Measurements from ENCODE around the gene ELL3. TPM values are rescaled to one million over a fixed set of nuclear protein-coding genes. Genes with fewer than 3 reads are reported as not detected.

The ELL3 gene
- total RNA-seq, 1 donor from 2014 or later, result 1.5 TPM

DNA sequence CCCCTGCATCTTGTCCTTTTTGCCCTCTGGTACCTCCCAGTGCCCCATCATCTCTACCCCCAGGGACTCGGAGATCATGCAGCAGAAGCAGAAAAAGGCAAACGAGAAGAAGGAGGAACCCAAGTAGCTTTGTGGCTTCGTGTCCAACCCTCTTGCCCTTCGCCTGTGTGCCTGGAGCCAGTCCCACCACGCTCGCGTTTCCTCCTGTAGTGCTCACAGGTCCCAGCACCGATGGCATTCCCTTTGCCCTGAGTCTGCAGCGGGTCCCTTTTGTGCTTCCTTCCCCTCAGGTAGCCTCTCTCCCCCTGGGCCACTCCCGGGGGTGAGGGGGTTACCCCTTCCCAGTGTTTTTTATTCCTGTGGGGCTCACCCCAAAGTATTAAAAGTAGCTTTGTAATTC, 16.9 kb upstream of the ELL3 start:
- DNase-seq (ENCODE audit: missing footprints) (no peak), ATAC-seq (no peak)
- intact Hi-C loops (cut with DNase I), result loop anchor here (5.0 kb wide), 1 partner anchor 399 kb away; no protein-coding TSS in a partner anchor

GRCh38 chr15:43792761-43793476, 16.2 kb upstream of the ELL3 start:
- no peak for DNase-seq (ENCODE audit: missing footprints)
- peak; percentile 7 for ATAC-seq
- intact Hi-C loops (cut with DNase I), result loop anchor here (5.0 kb wide), 1 partner anchor 399 kb away; no protein-coding TSS in a partner anchor

DNA sequence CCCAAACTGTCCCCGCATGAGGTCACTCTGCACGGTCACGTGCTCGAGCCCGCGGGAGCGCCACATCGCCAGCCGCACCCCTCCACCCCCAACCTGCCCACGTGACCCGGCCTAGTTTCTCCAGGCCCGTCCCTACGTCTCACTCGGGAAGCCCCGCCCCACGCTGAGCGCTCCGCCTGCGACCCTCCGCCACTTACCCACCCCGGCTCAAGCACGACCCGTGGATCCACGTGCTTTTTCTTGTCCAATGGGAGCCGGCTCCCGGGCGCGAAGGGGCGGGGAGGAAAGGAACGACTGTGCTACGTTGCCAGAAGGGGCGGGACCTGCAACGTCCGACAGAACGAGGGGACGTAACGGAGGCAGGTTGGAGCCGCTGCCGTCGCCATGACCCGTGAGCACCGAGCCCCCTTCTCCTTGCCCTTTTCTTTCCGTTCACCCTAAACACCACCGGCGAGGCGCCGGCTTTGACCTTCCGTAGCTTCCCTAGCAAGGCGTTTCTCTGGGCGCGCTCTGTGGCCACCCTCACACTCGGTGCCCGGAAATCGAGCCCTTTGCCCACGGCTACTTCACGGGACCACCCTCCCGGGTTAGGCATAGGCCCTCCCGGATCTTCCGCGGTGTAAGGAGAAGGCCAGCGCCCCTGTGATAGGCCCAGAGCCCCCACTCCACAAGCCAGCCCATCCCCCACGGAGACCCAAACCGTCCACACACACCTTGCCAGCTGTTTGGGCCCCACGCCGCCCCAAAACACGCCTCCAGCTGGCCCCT, 15.4 kb upstream of the ELL3 start, which contains the start of gene SERF2:
SERF2 (plus strand) TSS at position 328 of the 768 bp plus-strand sequence; CDS start at position 385, 57 bp downstream.
- peak; percentile 100 for DNase-seq (ENCODE audit: missing footprints)
- intact Hi-C loops (cut with DNase I), result loop anchor here (5.0 kb wide), 1 partner anchor 400 kb away; no protein-coding TSS in a partner anchor
- ATAC-seq, result peak; percentile 97

- DNase-seq (ENCODE audit: missing footprints) (no peak), ATAC-seq (no peak)
- intact Hi-C loops (cut with DNase I), result no loop called here
Measured at GRCh38 chr15:43789409-43789808, 12.6 kb upstream of the ELL3 start.

GRCh38 chr15:43779016-43779415, 2.2 kb upstream of the ELL3 start:
- no peak for ATAC-seq
- intact Hi-C loops (cut with DNase I), result loop anchor here (10.0 kb wide), 1 partner anchor 46 kb away; the partner anchor contains the start of genes MFAP1 and WDR76
- no peak for DNase-seq (ENCODE audit: missing footprints)

GRCh38 chr15:43777267-43777914, 625 bp upstream of the ELL3 start:
- intact Hi-C loops (cut with DNase I), result loop anchor here (10.0 kb wide), 1 partner anchor 47 kb away; the partner anchor contains the start of genes MFAP1 and WDR76
- DNase-seq (ENCODE audit: missing footprints), result peak; percentile 85
- peak; percentile 85 for ATAC-seq

- ATAC-seq (no peak), DNase-seq (ENCODE audit: missing footprints) (no peak)
- intact Hi-C loops (cut with DNase I), result loop anchor here (10.0 kb wide), 1 partner anchor 49 kb away; the partner anchor contains the start of genes MFAP1 and WDR76
Measured at GRCh38 chr15:43776101-43776717, 557 bp downstream of the ELL3 start.

DNA sequence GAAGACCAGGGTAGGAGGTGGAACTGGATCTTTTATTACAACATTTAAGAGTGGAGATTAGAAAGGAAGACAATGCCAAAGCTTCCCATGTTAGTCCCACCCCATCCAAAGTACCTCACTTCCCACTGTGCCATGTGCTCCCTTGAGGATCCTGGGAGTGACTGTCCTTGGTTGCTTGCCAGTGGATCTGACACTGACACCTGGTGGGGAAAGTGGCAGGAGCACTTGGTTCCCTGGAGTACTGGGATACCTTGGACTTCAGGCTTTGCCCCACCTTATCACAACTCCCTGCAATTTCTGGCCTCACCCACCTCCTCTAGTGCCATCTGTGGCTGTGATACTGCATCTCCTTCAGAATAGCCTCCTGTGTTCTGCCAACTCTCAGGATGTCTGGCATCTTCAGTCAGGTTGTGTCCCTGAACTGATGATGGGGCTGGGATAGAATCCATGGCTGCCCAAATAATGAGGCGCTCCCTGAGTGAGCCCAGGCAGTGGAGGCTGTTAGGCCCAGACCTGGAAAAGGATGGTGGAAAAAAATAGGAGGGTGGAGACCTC, 1.3 kb downstream of the ELL3 start:
- intact Hi-C loops (cut with DNase I), result loop anchor here (10.0 kb wide), 1 partner anchor 49 kb away; the partner anchor contains the start of genes MFAP1 and WDR76
- DNase-seq (ENCODE audit: missing footprints), result no peak
- no peak for ATAC-seq

GRCh38 chr15:43774062-43774461, 2.7 kb downstream of the ELL3 start:
- intact Hi-C loops (cut with DNase I), result loop anchor here (10.0 kb wide), 1 partner anchor 51 kb away; the partner anchor contains the start of genes MFAP1 and WDR76
- ATAC-seq (no peak), DNase-seq (ENCODE audit: missing footprints) (no peak)

DNA sequence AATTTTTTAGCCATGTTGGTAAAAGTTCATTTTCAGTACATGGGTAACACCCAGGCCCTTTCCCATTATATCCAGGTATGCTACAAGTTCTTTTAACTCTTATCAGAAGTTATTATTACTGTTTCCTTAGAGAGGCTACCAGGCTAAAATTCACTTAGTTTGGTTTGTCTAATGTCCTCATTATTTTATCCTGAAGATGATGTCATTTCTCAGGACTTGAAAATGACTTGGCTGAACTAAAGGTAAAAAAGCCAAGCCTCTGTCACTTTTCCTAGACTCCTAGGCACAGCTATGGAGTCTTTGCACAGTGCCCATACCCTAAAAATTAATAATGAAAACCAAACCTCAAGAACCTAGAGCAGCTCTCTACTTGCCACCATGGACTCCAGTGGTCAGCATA, 4.1 kb downstream of the ELL3 start:
- intact Hi-C loops (cut with DNase I), result loop anchor here (10.0 kb wide), 1 partner anchor 52 kb away; the partner anchor contains the start of genes MFAP1 and WDR76
- ATAC-seq, result no peak

DNA sequence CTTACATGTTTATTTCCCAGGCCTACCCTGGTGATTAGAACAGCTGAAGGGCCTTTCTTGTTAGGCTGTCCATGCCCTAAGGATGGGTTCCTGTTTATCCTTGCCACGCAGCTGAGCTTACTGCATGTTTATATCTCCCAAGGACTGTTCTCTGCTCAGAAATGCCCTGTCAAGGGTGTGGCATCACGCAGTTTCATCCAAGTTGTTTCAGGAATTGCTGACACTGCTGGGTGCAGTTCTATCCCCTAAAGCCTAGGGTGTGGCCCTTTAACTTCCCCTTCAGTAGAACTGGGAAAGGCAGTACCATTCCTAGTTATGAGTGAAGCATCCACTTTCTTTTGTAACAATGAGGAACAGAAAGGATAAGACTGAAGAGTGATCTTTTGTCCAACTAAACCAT, 5.0 kb downstream of the ELL3 start:
- intact Hi-C loops (cut with DNase I), result loop anchor here (10.0 kb wide), 1 partner anchor 53 kb away; the partner anchor contains the start of genes MFAP1 and WDR76
- ATAC-seq (peak; percentile 49), DNase-seq (ENCODE audit: missing footprints) (no peak)

More for the DNA sequence above, 4.1 kb downstream of the ELL3 start:
- no peak for DNase-seq (ENCODE audit: missing footprints)

DNA sequence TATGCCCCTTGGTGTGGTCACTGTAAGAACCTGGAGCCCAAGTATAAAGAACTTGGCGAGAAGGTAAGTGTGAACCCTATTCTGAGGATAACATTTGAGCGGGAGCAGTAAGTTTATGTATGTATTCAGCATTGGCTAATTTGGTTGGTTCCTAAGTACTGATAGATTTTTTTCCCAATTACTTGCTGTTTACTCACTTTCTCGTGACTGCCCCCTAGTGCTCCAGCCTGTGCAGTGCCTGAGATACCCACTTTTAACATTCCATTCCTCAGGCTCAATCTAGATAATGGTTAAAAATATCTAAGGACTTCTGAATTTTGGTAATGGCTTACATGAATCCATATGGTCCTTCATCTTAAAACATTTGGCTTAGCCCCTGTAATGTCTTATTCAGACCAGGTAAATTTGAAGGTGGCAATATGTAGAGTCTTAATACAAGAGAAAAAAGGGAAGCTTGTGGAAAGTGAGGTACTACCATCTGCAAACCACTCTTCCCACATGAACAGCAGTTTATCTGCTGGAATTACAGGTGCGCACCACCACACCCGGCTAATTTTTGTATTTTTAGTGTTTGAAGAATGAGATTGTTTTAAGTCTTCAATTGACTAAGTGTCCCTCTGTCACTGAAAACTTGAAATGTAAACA, 7.1 kb downstream of the ELL3 start:
- intact Hi-C loops (cut with DNase I), result loop anchor here (10.0 kb wide), 1 partner anchor 55 kb away; the partner anchor contains the start of genes MFAP1 and WDR76
- peak; percentile 69 for DNase-seq (ENCODE audit: missing footprints)
- no peak for ATAC-seq

DNA sequence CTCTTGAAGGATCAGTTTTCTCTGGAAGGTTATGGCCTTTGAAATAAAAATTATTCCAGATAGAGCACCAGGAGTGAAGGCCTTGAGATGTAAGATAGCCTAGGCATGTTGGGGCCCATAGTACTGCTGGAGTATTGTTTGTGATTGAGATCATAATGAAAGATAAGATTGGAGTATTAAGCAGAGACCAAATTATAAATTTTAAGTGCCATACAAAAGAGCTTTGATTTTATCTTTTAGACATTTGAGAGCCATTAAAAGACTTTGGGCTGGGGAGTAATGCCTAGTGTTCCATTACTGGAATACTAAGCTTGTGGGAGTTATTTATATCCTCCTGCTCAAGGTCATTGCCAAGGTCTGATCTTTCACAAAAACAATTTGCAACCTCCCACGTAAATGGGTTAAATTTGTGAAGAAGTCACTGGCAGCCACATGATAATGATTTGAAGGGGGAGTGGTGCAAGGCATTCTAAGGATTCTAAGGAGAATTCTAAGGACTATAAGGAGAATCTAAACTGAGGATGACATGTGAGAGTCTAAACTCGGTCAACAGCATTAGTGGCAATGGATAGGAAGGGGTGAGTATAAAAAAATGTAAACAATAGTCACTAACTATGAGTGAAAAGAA, 12.8 kb downstream of the ELL3 start:
- DNase-seq (ENCODE audit: missing footprints), result no peak
- ATAC-seq, result no peak
- intact Hi-C loops (cut with DNase I), result no loop called here

GRCh38 chr15:43762824-43763223, 13.9 kb downstream of the ELL3 start:
- ATAC-seq, result no peak
- DNase-seq (ENCODE audit: missing footprints), result no peak
- intact Hi-C loops (cut with DNase I), result no loop called here

- ATAC-seq, result no peak
- intact Hi-C loops (cut with DNase I), result loop anchor here (10.0 kb wide), 1 partner anchor 63 kb away; no protein-coding TSS in a partner anchor
- DNase-seq (ENCODE audit: missing footprints), result no peak
Measured at GRCh38 chr15:43751885-43752284, 24.9 kb downstream of the ELL3 start.

DNA sequence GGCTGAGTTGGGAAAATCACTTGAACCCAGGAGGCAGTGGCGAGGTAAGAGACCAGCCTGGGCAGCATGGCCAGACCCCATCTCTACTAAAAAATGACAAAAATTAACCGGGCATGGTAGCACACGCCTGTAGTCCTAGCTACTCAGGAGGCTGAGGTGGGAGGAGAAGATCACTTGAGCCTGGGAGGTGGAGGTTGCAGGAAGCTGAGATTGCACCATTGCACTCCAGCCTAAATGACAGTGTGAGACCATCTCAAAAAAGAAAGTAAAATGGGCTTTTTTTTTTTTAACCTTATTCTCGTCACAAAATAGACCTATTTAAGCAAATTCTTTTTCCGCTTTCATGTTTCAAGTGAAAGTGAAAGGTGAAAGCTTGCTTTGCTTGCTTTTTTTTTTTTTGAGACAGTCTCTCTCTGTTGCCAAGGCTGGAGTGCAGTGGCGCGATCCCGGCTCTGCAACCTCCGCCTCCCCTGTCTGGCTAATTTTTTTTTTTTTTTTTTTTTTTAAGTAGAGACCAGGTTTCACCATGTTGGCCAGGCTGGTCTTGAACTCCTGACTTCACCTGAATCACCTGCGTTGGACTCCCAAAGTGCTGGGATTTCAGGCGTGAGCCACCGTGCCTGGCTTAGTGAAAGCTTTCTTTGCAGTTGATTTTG, 26.9 kb downstream of the ELL3 start:
- DNase-seq (ENCODE audit: missing footprints), result no peak
- no peak for ATAC-seq
- intact Hi-C loops (cut with DNase I), result loop anchor here (10.0 kb wide), 1 partner anchor 65 kb away; no protein-coding TSS in a partner anchor

Data from Right ventricle myocardium inferior (tissue), 1 donor.